IPS DF 4.7 (cell line): ENCODE measurements around the gene SLC9C2.
"Not testable (repeated sequence)": the region's sequence is repeated elsewhere in the genome, so short reads cannot be mapped to it uniquely, and the experiment has no call there.

ENCODE experiments used
- DNase-seq: peaks from one replicate; pipeline ENCODE4 v3.0.0-alpha.2; 2013; ENCODE audit warnings: low spot score; ENCODE audit errors: extremely low read depth

Gene SLC9C2

GRCh38 chr1:173580658-173581057, 22.2 kb downstream of the SLC9C2 start:
- DNase-seq = no peak

DNA sequence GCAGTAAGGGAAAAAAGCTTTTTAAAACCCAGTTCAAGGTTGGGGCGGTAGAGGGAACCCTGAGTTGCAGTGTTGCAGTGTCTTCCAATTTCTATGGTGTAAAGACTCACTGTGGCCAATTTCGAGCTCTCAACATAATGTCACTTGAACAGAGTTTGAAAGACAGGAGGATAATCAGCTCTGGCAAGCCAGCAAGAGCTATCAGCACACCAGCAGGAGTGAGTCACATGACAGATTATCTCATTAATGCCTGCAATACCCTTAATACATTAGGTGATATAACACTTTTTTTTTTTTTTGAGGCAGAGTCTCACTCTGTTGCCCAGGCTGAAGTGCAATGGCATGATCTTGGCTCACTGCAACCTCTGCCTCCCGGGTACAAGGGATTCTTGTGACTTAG, 22.8 kb downstream of the SLC9C2 start:
- DNase-seq = no peak

DNA sequence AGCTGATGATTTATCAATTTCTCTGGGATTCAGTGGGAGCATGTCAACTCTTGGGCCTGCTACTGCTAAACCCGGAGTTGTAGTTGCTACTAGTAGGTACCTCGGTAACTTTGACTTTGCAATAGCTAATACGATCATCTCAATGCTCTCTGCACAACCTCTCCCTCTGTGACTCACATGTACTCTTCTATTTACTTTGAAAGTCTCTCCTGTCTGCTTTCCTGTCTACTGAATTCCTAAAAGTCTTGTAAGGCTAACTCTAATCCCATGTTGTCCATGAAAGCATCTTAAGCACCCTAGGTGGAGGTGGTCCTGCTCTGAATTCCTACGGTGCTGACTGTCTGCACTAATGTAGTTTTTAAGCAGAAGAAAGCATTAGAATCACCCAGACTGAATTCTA, 29.3 kb downstream of the SLC9C2 start:
- no peak for DNase-seq

GRCh38 chr1:173572201-173572873, 30.5 kb downstream of the SLC9C2 start:
- DNase-seq = no peak

DNA sequence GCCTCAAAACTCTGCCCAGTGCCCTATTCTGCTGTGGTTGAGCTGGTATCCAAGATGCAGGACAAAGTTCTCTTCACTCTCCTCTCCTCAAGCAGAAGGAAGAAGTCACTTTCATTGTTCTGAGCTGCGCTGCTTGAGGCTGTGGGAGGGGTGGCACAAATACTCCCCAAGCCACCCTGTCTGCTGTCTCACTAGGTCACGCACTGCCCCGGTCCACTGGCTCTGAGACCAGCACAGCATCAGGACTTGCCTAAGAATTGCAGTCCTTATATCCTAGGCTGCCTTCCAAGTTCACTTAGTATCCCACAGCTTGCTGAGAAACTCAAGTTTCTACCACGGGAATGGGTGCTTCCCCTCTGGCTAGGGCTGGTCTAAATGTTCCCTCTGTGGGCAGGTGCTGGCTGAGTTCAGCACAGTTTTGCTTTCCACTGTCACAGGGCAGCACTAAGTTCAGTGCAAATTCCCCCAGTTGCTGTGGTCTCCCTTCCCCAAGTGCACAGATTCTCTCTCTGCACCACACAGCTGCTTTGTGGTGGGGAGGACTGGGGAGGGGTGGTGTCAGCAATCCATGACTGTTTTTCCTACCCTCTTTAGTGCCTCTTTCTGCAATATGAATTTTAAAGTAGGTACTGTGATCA, 32.4 kb downstream of the SLC9C2 start:
- DNase-seq = no peak

DNA sequence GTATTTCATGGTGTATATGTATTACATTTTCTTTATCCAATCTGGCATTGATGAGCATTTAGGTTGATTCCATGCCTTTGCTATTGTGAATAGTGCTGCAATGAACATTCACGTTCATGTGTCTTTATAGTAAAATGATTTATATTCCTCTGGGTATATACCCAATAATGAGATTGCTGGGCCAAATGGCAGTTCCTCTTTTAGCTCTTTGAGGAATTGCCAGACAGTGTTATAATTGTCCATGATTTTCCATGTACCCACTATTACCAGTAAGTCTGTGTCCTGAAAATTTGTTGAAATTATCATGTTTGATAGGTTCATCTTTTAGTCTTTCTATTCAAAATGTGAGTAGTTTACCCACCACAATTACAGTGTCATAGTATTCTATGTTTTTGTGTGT, 34.4 kb downstream of the SLC9C2 start:
- DNase-seq = no peak

DNA sequence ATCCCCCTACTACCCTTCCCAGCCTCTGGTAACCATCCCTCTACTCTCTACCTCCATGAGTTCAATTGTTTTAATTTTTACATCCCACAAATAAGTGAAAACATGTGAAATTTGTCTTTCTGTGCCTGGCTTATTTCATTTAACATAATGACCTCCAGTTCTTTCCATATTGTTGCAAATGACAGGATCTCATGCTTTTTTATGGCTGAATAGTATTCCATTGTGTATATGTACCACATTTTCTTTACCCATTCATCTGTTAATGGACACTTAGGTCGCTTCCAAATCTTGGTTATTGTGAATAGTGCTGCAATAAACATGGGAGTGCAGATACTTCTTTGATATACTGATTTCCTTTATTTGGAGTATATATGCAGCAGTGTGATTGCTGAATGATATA, 39.0 kb downstream of the SLC9C2 start:
- DNase-seq = not testable (repeated sequence)

GRCh38 chr1:173562813-173563212, 40.1 kb downstream of the SLC9C2 start:
- no peak for DNase-seq

GRCh38 chr1:173561263-173561662, 41.6 kb downstream of the SLC9C2 start:
- no peak for DNase-seq

DNA sequence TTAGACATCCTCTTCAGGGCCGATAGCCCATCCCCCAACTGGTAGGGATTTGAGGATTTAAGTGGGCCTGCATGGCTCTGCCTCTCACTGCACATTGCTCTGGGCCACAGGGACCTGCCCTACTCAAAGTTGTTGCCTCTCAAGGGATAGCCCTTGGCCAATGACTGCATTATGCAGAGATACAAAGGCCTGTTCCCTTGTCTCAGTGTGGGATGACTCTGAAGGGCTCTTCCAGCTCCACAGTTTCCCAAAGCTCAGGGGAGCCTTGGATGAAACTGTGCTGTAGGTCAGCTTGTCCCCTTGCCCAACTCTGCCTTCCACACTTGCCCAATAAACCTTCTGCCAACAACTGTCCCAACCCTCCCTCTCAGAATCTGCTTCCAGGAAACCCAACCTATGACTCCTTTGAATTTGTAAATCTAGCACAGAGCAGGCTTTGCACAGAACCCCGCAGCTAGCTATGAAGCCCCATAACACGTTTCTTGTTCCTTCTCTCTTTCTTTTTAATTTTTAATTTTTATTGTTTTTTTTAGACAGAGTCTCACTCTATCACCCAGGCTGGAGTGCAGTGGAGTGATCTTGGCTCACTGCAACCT, 42.5 kb downstream of the SLC9C2 start:
- DNase-seq = no peak

- DNase-seq = no peak
Observed at GRCh38 chr1:173555651-173556305, 47.1 kb downstream of the SLC9C2 start.

DNA sequence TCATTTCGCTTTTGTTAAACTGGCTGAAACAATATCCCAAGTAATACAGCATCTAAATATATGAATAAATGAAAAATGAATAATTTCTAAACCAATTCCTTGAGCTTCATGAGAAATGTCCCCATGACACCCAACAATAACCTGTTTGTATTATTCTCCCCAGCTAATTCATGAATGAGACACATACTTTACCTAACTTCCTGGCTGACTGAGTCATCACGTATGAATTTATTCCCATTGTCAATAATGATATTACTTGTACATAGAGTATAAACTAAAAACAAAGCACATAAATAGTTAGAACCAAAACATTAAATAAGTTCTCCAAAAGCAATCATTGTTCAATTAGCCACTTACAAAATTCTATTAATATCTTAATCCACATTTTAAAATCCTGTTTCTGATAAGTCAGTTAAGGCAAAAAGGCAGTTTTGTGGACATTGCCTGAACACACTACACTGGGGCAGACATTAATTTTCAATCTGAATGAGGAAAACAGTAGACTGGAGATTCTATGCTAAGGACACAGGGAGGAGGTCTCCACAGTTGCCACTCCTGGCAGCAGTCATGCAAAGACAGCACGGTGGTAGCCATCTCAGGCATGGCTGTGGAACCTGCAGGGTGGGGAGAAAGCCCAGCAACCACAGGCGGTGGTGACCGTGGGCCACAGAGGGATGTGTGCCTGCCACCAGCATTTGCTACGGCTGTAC, 48.2 kb downstream of the SLC9C2 start:
- DNase-seq = no peak

GRCh38 chr1:173554089-173554488, 48.8 kb downstream of the SLC9C2 start:
- no peak for DNase-seq

DNA sequence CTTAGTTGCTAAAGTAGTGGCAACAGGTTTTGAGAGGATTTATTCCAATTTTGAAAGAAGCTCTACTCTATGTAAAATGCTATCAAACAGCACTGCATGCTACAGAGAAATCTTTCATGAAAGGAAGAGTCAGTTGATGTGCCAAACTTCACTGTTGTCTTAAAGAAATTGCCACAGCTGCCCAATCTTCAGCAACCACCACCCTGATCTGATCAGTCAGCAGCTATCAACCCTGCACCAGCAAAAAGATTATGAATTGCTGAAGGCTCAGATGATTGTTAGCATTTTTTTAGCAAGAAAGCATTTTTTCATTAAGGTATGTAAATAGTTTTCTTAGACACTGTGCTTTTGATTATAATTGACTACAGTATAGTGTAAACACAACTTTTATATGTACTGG, 49.6 kb downstream of the SLC9C2 start:
- DNase-seq = no peak

DNA sequence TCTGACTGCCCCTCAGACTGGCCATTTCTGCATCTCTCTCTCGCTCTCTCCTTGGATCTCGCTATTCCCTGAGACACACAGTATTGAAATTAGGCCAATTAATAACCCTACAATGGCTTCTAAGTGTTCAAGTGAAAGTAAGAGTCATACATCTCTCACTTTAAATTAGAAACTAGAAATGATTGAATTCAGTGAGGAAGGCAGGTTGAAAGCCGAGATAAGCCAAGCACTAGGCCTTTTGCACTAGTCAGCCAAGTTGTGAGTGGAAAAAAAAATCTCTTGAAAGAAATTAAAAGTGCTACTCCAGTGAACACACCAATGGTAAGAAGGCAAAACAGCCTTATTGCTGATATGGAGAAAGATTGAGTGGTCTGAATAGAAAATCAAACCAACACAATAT, 51.2 kb downstream of the SLC9C2 start:
- no peak for DNase-seq

DNA sequence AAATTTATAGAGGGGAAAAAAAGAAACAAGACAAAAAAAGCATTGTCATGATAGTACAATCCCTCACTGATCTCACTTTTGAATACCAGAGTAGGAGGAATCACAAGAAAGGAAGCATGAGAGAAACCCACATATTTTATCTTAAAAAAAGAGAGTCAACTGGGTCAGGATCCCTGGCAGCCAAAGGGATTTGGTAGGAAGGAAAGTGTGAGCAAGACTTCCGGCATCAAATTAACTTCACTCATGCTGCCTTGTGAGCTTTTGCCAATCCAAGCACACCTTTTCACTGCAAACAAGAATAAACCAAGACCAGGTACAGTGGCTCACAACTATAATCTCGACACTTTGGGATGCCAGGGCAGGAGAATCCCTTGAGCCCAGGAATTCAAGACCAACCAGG, 53.1 kb downstream of the SLC9C2 start:
- no peak for DNase-seq

DNA sequence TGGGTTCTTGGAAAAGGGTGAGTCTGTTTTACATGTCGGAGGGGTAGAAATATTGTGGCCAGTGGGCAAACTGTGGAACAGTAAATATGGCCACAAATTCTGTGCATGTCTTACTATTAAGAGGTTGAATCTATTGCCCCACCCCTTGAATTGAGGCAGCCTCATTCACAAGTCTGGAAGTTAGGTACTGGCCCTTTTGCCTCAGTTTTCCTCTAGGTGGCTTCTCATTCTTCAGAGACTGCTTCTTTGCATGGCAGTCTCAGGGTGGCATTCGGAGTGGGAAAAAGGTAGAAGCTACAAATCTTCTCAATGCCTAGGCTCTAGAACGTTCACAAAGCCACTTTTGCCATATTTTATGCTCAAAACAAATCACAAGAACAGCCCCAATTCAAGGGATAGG, 57.2 kb downstream of the SLC9C2 start:
- no peak for DNase-seq

DNA sequence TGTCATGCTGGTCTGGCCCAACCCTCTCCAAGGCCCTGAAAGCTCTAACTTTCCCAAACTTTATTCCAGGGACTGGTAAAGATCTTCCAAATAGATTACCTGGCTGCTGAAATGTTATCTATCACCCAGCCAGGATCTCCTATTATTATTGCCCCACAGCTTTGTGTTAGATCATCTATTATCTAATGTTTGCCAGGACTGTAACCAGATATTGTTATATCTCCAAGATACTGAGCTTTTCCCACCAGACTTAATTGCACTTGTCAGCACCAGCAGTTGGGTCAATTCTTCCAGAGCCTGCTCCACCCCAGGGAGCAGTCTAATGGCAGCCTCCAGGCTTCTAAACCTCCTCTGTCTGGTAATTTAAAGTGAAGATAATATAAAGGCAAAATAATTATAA, 66.6 kb downstream of the SLC9C2 start:
- no peak for DNase-seq

- DNase-seq = no peak
Observed at GRCh38 chr1:173532237-173532636, 70.6 kb downstream of the SLC9C2 start.

DNA sequence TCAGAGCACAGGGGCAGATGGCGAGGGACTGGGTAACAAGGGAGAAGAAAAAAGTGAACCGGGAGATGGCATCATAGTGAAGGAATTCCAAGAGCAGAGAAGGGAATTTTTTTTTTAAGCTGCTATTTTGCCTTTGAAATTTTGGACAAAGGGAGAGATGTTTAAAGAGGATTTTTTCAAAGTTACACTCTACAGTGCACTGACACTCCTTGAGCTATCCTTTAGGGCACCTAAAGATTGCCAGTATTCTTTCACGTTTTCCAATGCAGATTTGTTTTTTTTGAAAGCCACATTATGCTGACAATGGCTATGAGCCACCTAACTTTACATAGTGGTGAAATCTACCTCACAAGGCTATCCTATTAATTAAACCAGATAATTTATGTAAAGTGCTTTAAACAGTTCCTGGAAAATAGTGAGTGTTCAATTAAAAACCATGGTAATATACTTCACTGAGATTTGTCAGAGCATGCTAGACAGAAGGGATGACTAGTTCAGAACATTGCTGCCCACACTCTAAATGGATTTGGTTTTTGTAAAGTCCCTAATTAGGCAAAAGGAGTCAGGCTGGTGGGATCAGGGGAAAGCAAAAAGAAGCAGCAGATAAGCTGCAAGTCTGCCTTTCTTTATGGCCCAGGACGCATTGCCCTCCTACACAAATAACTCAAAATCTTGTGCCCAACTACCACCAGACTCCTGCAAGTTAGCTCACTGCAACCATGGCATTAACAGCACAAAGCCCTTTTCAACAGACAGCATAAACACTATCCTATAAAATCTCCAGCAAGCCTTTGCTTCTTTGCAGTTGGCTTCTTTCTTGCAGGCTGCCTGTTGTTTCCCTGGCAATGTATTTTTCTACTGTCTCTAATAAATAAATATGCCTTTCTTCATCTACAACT, 71.8 kb downstream of the SLC9C2 start:
- DNase-seq = no peak

DNA sequence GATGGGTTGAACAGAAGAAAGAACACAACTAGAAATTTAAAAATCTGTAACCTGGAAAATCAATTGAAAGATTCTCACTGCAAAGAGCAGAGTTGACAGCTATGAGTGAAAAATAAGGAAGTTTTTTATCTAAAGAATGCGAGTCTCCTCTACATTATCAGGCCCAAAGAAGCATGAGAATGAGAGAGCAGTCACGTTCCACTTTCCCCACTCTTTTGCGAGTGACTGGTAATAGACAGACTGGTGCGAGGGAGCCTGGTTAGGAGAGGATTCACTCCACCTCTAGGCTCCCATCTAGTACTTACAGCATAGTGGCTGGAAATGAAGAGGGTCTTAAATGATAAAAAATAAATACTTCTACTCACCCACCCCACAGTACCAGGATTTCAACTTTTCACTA, 73.8 kb downstream of the SLC9C2 start:
- no peak for DNase-seq
